ENCODE measurements around the gene COL13A1. TPM values are rescaled to one million over a fixed set of nuclear protein-coding genes. Genes with fewer than 3 reads are reported as not detected.

COL13A1 gene
- total RNA-seq, 2 donors from 2014 or later = not detected

GRCh38 chr10:69831231-69831855, 29.6 kb downstream of the COL13A1 start:
- DNase-seq (ENCODE audit: low spot score in 2 of 2) (no peak), ATAC-seq (no peak)
- Mint-ChIP-seq H3K9me3 (no peaks in the 10 kb centered on the region), H3K27ac (no peak overlapping the region), H3K36me3 (no peaks in the 10 kb centered on the region)

GRCh38 chr10:69835233-69835632, 33.5 kb downstream of the COL13A1 start:
- Mint-ChIP-seq H3K9me3 (no peaks in the 10 kb centered on the region), H3K27ac (no peak overlapping the region), H3K36me3 (no peaks in the 10 kb centered on the region)
- ATAC-seq (no peak), DNase-seq (ENCODE audit: low spot score in 2 of 2) (no peak)

- no peak overlapping the region for H3K27ac Mint-ChIP-seq
- ATAC-seq = no peak
- H3K9me3 Mint-ChIP-seq = no peaks in the 10 kb centered on the region
- no peak for DNase-seq (ENCODE audit: low spot score in 2 of 2)
- no peaks in the 10 kb centered on the region for H3K36me3 Mint-ChIP-seq
Observed at GRCh38 chr10:69835875-69836730, 34.4 kb downstream of the COL13A1 start.

GRCh38 chr10:69836731-69837030, 35.0 kb downstream of the COL13A1 start:
- Mint-ChIP-seq H3K9me3 (no peaks in the 10 kb centered on the region), H3K36me3 (no peaks in the 10 kb centered on the region), H3K27ac (no peak overlapping the region)
- DNase-seq (ENCODE audit: low spot score in 2 of 2) = no peak
- ATAC-seq = no peak

GRCh38 chr10:69837261-69837660, 35.6 kb downstream of the COL13A1 start:
- no peak overlapping the region for H3K27ac Mint-ChIP-seq
- H3K36me3 Mint-ChIP-seq = no peaks in the 10 kb centered on the region
- no peaks in the 10 kb centered on the region for H3K9me3 Mint-ChIP-seq
- ATAC-seq = no peak
- no peak for DNase-seq (ENCODE audit: low spot score in 2 of 2)

- ATAC-seq = no peak
- Mint-ChIP-seq H3K9me3 (no peaks in the 10 kb centered on the region), H3K36me3 (no peaks in the 10 kb centered on the region), H3K27ac (no peak overlapping the region)
- no peak for DNase-seq (ENCODE audit: low spot score in 2 of 2)
Observed at GRCh38 chr10:69838418-69838817, 36.7 kb downstream of the COL13A1 start.

- H3K9me3 Mint-ChIP-seq = no peaks in the 10 kb centered on the region
- ATAC-seq = no peak
- no peak overlapping the region for H3K27ac Mint-ChIP-seq
- no peaks in the 10 kb centered on the region for H3K36me3 Mint-ChIP-seq
- no peak for DNase-seq (ENCODE audit: low spot score in 2 of 2)
Observed at GRCh38 chr10:69838853-69839252, 37.1 kb downstream of the COL13A1 start.

GRCh38 chr10:69839696-69840345, 38.1 kb downstream of the COL13A1 start:
- no peak for DNase-seq (ENCODE audit: low spot score in 2 of 2)
- ATAC-seq = no peak

GRCh38 chr10:69840773-69841172, 39.1 kb downstream of the COL13A1 start:
- no peak for ATAC-seq

More at GRCh38 chr10:69839696-69840345, 38.1 kb downstream of the COL13A1 start:
- Mint-ChIP-seq H3K9me3 (no peaks in the 10 kb centered on the region), H3K27ac (no peak overlapping the region), H3K36me3 (no peaks in the 10 kb centered on the region)

GRCh38 chr10:69842020-69842419, 40.3 kb downstream of the COL13A1 start:
- no peak for DNase-seq (ENCODE audit: low spot score in 2 of 2)
- Mint-ChIP-seq H3K36me3 (no peaks in the 10 kb centered on the region), H3K27ac (no peak overlapping the region), H3K9me3 (no peaks in the 10 kb centered on the region)
- ATAC-seq = peak; percentile 69 to 86

More at GRCh38 chr10:69840773-69841172, 39.1 kb downstream of the COL13A1 start:
- Mint-ChIP-seq H3K9me3 (no peaks in the 10 kb centered on the region), H3K27ac (no peak overlapping the region), H3K36me3 (no peaks in the 10 kb centered on the region)
- DNase-seq (ENCODE audit: low spot score in 2 of 2) = no peak

GRCh38 chr10:69842882-69843281, 41.2 kb downstream of the COL13A1 start:
- no peaks in the 10 kb centered on the region for H3K36me3 Mint-ChIP-seq
- ATAC-seq = no peak
- H3K27ac Mint-ChIP-seq = no peak overlapping the region
- H3K9me3 Mint-ChIP-seq = no peaks in the 10 kb centered on the region
- DNase-seq (ENCODE audit: low spot score in 2 of 2) = no peak

- Mint-ChIP-seq H3K27ac (no peak overlapping the region), H3K9me3 (no peaks in the 10 kb centered on the region), H3K36me3 (no peaks in the 10 kb centered on the region)
- no peak for DNase-seq (ENCODE audit: low spot score in 2 of 2)
- no peak for ATAC-seq
Observed at GRCh38 chr10:69843923-69844322, 42.2 kb downstream of the COL13A1 start.

GRCh38 chr10:69844698-69845097, 43.0 kb downstream of the COL13A1 start:
- H3K9me3 Mint-ChIP-seq = no peaks in the 10 kb centered on the region
- no peaks in the 10 kb centered on the region for H3K36me3 Mint-ChIP-seq
- DNase-seq (ENCODE audit: low spot score in 2 of 2) = no peak
- no peak overlapping the region for H3K27ac Mint-ChIP-seq
- no peak for ATAC-seq

GRCh38 chr10:69845574-69846292, 44.0 kb downstream of the COL13A1 start:
- Mint-ChIP-seq H3K9me3 (no peaks in the 10 kb centered on the region), H3K27ac (no peak overlapping the region), H3K36me3 (no peaks in the 10 kb centered on the region)
- no peak for ATAC-seq
- DNase-seq (ENCODE audit: low spot score in 2 of 2) = no peak

GRCh38 chr10:69846293-69846921, 44.7 kb downstream of the COL13A1 start:
- ATAC-seq (no peak), DNase-seq (ENCODE audit: low spot score in 2 of 2) (no peak)
- Mint-ChIP-seq H3K9me3 (no peaks in the 10 kb centered on the region), H3K27ac (no peak overlapping the region), H3K36me3 (no peaks in the 10 kb centered on the region)

GRCh38 chr10:69847458-69847857, 45.8 kb downstream of the COL13A1 start:
- DNase-seq (ENCODE audit: low spot score in 2 of 2) (no peak), ATAC-seq (no peak)
- Mint-ChIP-seq H3K36me3 (no peaks in the 10 kb centered on the region), H3K27ac (no peak overlapping the region), H3K9me3 (no peaks in the 10 kb centered on the region)

- no peaks in the 10 kb centered on the region for H3K9me3 Mint-ChIP-seq
- H3K27ac Mint-ChIP-seq = no peak overlapping the region
- DNase-seq (ENCODE audit: low spot score in 2 of 2) (no peak), ATAC-seq (no peak)
- no peaks in the 10 kb centered on the region for H3K36me3 Mint-ChIP-seq
Observed at GRCh38 chr10:69847883-69848282, 46.2 kb downstream of the COL13A1 start.
